Neural cell (in vitro differentiated cells): Measurements from ENCODE around the gene ZDHHC3. TPM values are rescaled to one million over a fixed set of nuclear protein-coding genes. Genes with fewer than 3 reads are reported as not detected.

Experiments used
- H2AFZ ChIP-seq: fragments of 200-600, 300-800 bp; sonication (generic), shearing (Covaris generic); 2 replicates; pipeline ENCODE4 v1.6.0; 2014; ENCODE audit warnings: low read depth, mild to moderate bottlenecking, antibody characterized with exemption, low read length, moderate library complexity
- H3F3A ChIP-seq: fragments of 200-600 bp; shearing (Covaris generic); 2 replicates; pipeline ENCODE4 v1.6.1; 2016; ENCODE audit warnings: mild to moderate bottlenecking, moderate library complexity, mixed read lengths, antibody characterized with exemption, low read length; ENCODE audit not compliant: insufficient read depth, poor library complexity, severe bottlenecking
- H3K27ac ChIP-seq: fragments of 200-600, 300-800 bp; sonication (generic), shearing (Covaris generic); 2 replicates; pipeline ENCODE4 v1.5.1; 2014; ENCODE audit warnings: mild to moderate bottlenecking, low read length, moderate library complexity
- H3K27me3 ChIP-seq: fragments of 300-800, 200-600 bp; sonication (generic), shearing (Covaris generic); 2 replicates; pipeline ENCODE4 v1.6.0; 2014; ENCODE audit warnings: mild to moderate bottlenecking, low read depth, low read length, moderate library complexity; ENCODE audit not compliant: insufficient read depth
- H3K36me3 ChIP-seq: fragments of 300-800, 200-600 bp; sonication (generic), shearing (Covaris generic); 2 replicates; pipeline ENCODE4 v1.5.1; 2014; ENCODE audit warnings: mild to moderate bottlenecking, antibody characterized with exemption, low read length, moderate library complexity; ENCODE audit not compliant: insufficient read depth
- H3K4me2 ChIP-seq: fragments of 300-800, 200-600 bp; sonication (generic), shearing (Covaris generic); 2 replicates; pipeline ENCODE4 v1.6.0; 2014; ENCODE audit warnings: mild to moderate bottlenecking, low read length
- H3K4me3 ChIP-seq: fragments of 300-800, 200-600 bp; sonication (generic), shearing (Covaris generic); 2 replicates; pipeline ENCODE4 v1.5.1; 2014; ENCODE audit warnings: mild to moderate bottlenecking, low read length, moderate library complexity
- H3K79me2 ChIP-seq: fragments of 200-600 bp; shearing (Covaris generic); replicated peaks from 2 replicates; pipeline ENCODE4 v1.6.0; 2014; ENCODE audit warnings: mild to moderate bottlenecking, low read length, moderate library complexity; ENCODE audit not compliant: insufficient read depth
- H3K9ac ChIP-seq: fragments of 300-800, 200-600 bp; sonication (generic), shearing (Covaris generic); 2 replicates; pipeline ENCODE4 v1.6.1; 2016; ENCODE audit warnings: mild to moderate bottlenecking, low read length, mixed read lengths
- H3K9me2 ChIP-seq: fragments of 200-600 bp; shearing (Covaris generic); 2 replicates; pipeline ENCODE4 v1.6.1; 2016; ENCODE audit warnings: mild to moderate bottlenecking, low read length, mixed read lengths; ENCODE audit not compliant: insufficient read depth
- H3K9me3 ChIP-seq: fragments of 200-600, 300-800 bp; sonication (generic), shearing (Covaris generic); 2 replicates; pipeline ENCODE4 v1.6.1; 2016; ENCODE audit warnings: mild to moderate bottlenecking, mixed run types, low read length, moderate library complexity, mixed read lengths
- H4K20me1 ChIP-seq: fragments of 200-600 bp; shearing (Covaris generic); 2 replicates; pipeline ENCODE4 v1.6.1; 2016; ENCODE audit warnings: mild to moderate bottlenecking, mixed run types; ENCODE audit not compliant: insufficient read depth
- CTCF ChIP-seq: fragments of 450-650 bp; IDR thresholded peaks from 2 replicates; pipeline ENCODE4 v1.5.1; 2014; ENCODE audit warnings: antibody characterized with exemption, mild to moderate bottlenecking, moderate library complexity; ENCODE audit not compliant: poor library complexity, severe bottlenecking
- EP300 ChIP-seq: fragments of 450-650 bp; conservative IDR thresholded peaks from 2 replicates; pipeline ENCODE4 v1.6.1; 2014; ENCODE audit warnings: antibody characterized with exemption, mild to moderate bottlenecking, moderate library complexity; ENCODE audit not compliant: poor library complexity, severe bottlenecking
- EZH2 ChIP-seq: fragments of 200-600, 300-800 bp; shearing (Covaris generic), sonication (generic); IDR thresholded peaks from 2 replicates; pipeline ENCODE4 v1.6.1; 2014; ENCODE audit warnings: antibody characterized with exemption, low read length, borderline replicate concordance, mild to moderate bottlenecking; ENCODE audit not compliant: insufficient read depth, poor library complexity, severe bottlenecking
- MXI1 ChIP-seq: fragments of 450-650 bp; conservative IDR thresholded peaks from 2 replicates; pipeline ENCODE4 v1.6.1; 2014; ENCODE audit warnings: antibody characterized with exemption, mild to moderate bottlenecking; ENCODE audit not compliant: poor library complexity, severe bottlenecking
- POLR2AphosphoS5 ChIP-seq: IDR thresholded peaks from 2 replicates; pipeline ENCODE4 v1.6.1; 2012
- RAD21 ChIP-seq: fragments of 450-650 bp; conservative IDR thresholded peaks from 2 replicates; pipeline ENCODE4 v1.6.1; 2014; ENCODE audit warnings: antibody characterized with exemption, mild to moderate bottlenecking, moderate library complexity
- REST ChIP-seq: IDR thresholded peaks from 2 replicates; pipeline ENCODE4 v1.6.1; 2012; ENCODE audit warnings: borderline replicate concordance
- SMC3 ChIP-seq: fragments of 450-650 bp; conservative IDR thresholded peaks from 2 replicates; pipeline ENCODE4 v1.6.1; 2014; ENCODE audit warnings: antibody characterized with exemption, mild to moderate bottlenecking, moderate library complexity; ENCODE audit not compliant: poor library complexity
- TAF1 ChIP-seq: IDR thresholded peaks from 2 replicates; pipeline ENCODE4 v1.6.1; 2012; ENCODE audit warnings: low read depth
- polyA plus RNA-seq: library from polyadenylated mRNA; depleted of rRNA; stranded (reverse); fragments of >200 nt; gene quantifications from 2 replicates; pipeline ENCODE4 v1.2.3, GENCODE V29; 2014

Gene ZDHHC3
- polyA plus RNA-seq, 1 donor from 2014 or later: 35.8 TPM

- H3K27ac ChIP-seq: no peak overlapping the region
- H3K4me3 ChIP-seq: no peak overlapping the region
- H3K79me2 ChIP-seq: no peaks in the 10 kb centered on the region
- H3K9me3 ChIP-seq: no peaks in the 10 kb centered on the region
- no peaks in the 10 kb centered on the region for H3F3A ChIP-seq
- H3K4me2 ChIP-seq: no peak overlapping the region
- H3K27me3 ChIP-seq: no peaks in the 10 kb centered on the region
- H2AFZ ChIP-seq: no peak overlapping the region
- no peaks in the 10 kb centered on the region for H3K9me2 ChIP-seq
- no peaks in the 10 kb centered on the region for H4K20me1 ChIP-seq
- no peak overlapping the region for H3K9ac ChIP-seq
- no peak for TF ChIP-seq EZH2
- TF ChIP-seq POLR2AphosphoS5: no peak
- TF ChIP-seq SMC3: no peak
- no peak for TF ChIP-seq EP300
- no peaks in the 10 kb centered on the region for H3K36me3 ChIP-seq
Observed at GRCh38 chr3:44926172-44926571, 49.8 kb downstream of the ZDHHC3 start.

- no peaks in the 10 kb centered on the region for H3K9me3 ChIP-seq
- H3K4me2 ChIP-seq: no peak overlapping the region
- H3F3A ChIP-seq: no peaks in the 10 kb centered on the region
- H3K79me2 ChIP-seq: no peaks in the 10 kb centered on the region
- H3K27me3 ChIP-seq: no peaks in the 10 kb centered on the region
- no peaks in the 10 kb centered on the region for H3K9me2 ChIP-seq
- no peak overlapping the region for H3K27ac ChIP-seq
- TF ChIP-seq CTCF (no peak), EP300 (no peak), POLR2AphosphoS5 (no peak), TAF1 (no peak), REST (no peak), SMC3 (no peak), RAD21 (no peak), MXI1 (no peak), EZH2 (no peak)
- H3K9ac ChIP-seq: no peak overlapping the region
- no peak overlapping the region for H3K4me3 ChIP-seq
- no peaks in the 10 kb centered on the region for H4K20me1 ChIP-seq
- H3K36me3 ChIP-seq: no peaks in the 10 kb centered on the region
- no peak overlapping the region for H2AFZ ChIP-seq
Observed at GRCh38 chr3:44924457-44925084, 51.4 kb downstream of the ZDHHC3 start.
